A549 treated with dexamethasone at 1 μM for 4 hours (cell line): ENCODE results near the gene MED7. TPM values are rescaled to one million over a fixed set of nuclear protein-coding genes. Genes with fewer than 3 reads are reported as not detected.

Experiments used
- total RNA-seq: library from RNA; stranded (reverse); fragments of 200-300 nt; extraction: Qiagen RNA extraction; gene quantifications from 5 replicates; pipeline ENCODE4 v1.2.3, GENCODE V29; 2022

MED7 gene
- 14.6 to 21.2 TPM (median 15.2 TPM) in 5 replicates for total RNA-seq

GRCh38 chr5:157142317-157143126, at the start of gene MED7:
Gene MED7 (minus strand): TSS chr5:157142865. CDS start chr5:157139431, 3,434 bp downstream.

GRCh38 chr5:157180374-157181264, 38.0 kb upstream of the MED7 start, which contains the start of gene ITK:
Gene ITK (plus strand): TSS chr5:157180840. CDS start chr5:157180978, 138 bp downstream.

GRCh38 chr5:157166214-157167213, 23.8 kb upstream of the MED7 start, which contains the start of gene GARIN3:
Gene GARIN3 (minus strand): TSS chr5:157166264. CDS start chr5:157166168, 96 bp downstream.

GRCh38 chr5:157108976-157109375, 33.7 kb downstream of the MED7 start, which contains the start of gene HAVCR2:
Gene HAVCR2 (minus strand): TSS chr5:157109044. CDS start chr5:157108983, 61 bp downstream.

Other genes with a start within 250 kb of the MED7 start
- gene TIMD4, start 179.6 kb downstream of the MED7 start, total RNA-seq, result 0.60 to 1.6 TPM (median 1.5 TPM) in 5 replicates
- gene HAVCR1, start 83.7 kb downstream of the MED7 start, total RNA-seq, result 32.7 to 54.7 TPM (median 44.8 TPM) in 5 replicates
- 0.32 to 0.52 TPM (median 0.38 TPM) in 5 replicates for gene HAVCR2, start 33.8 kb downstream of the MED7 start, total RNA-seq
- gene GARIN3, start 23.4 kb upstream of the MED7 start, total RNA-seq, result not detected in 5 replicates
- 0.07 to 0.43 TPM (median 0.37 TPM) in 5 replicates for gene ITK, start 38.0 kb upstream of the MED7 start, total RNA-seq
- gene CYFIP2, start 123.3 kb upstream of the MED7 start, total RNA-seq, result 16.7 to 24.5 TPM (median 23.4 TPM) in 5 replicates